Stimulated activated CD8-positive, alpha-beta memory T cell treated with anti-CD3 and anti-CD28 coated beads, Interleukin-7, amount 100 ng/mL, for 48 hours (primary cell): ENCODE measurements around the gene NRSN1.
"Not testable (repeated sequence)": the region's sequence is repeated elsewhere in the genome, so short reads cannot be mapped to it uniquely, and the experiment has no call there.

ENCODE experiments used
- DNase-seq, 2 donors: peaks; one replicate each; pipeline ENCODE4 v3.0.0-alpha.2; 2020; ENCODE audit warnings: low read depth in 1 of 2; ENCODE audit errors: extremely low read depth in 1 of 2

NRSN1 gene

DNA sequence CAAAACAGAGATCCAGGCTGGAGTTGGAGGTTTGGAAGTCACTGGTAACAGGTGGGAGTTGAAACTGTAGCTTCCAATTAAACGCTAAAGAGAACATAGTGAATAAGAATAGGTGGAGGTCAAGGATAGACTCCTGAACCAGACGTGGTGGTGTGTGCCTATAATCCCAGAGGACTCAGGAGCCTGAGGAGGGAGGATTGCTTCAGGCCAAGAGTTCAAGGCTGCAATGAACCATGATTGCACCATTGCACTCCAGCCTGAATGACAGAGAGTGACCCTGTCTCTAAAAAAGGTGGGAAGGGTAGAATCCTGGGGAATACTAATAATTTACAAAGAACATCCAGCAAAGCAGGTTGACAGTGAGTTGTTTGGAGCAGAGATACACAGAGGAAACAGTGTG lies 13.6 kb downstream of the NRSN1 start:
- no peak for DNase-seq

DNA sequence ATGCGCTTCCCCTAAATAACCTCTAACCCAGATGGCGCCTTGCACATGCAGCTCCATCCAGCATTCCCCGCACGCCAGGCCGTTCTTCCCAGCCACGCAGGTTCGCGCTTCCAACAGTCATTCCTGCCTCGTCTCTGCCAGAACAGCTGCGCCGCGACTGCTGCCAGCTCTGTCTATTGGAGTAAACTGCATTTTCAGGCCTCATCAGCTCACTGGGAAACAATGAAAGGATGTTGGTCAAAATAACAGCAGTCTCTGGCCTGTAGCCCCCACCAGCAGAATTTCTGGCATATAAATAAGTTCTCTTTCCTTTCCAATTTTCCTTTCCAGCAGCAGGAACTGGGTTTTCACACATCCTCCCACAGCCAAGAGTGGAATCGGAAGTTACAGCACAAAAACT lies 14.6 kb downstream of the NRSN1 start:
- DNase-seq, result no peak

DNA sequence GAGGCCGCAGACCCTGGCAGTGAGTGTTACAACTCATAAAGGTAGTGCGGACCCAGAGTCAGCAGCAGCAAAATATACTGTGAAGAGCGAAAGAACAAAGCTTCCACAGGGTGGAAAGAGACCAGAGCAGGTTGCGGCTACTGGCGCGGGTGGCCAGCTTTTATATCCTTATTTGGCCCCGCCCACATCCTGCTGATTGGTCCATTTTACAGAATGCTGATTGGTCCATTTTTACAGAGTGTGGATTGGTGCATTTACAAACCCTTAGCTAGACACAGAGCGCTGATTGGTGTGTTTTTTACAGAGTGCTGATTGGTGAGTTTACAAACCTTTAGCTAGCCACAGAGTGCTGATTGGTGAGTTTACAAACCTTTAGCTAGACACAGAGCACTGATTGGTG lies 16.7 kb downstream of the NRSN1 start:
- DNase-seq, result not testable (repeated sequence)

DNA sequence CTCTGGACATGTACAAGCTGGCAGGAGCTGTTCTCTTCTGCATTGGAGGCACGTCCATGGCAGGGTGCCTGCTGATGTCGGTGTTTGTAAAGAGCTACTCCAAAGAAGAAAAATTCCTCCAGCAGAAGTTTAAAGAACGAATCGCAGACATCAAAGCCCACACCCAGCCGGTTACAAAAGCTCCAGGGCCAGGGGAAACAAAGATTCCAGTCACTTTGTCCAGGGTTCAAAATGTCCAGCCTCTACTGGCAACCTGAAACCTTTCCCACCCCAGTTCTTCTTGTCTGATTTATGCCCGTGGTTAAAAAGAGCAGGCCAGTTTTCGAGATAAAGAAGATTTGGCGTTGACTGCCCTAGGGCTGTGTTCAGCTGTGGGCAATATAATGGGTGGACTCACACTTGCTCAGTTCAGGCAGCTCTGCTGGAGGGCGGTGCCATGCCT lies 19.7 kb downstream of the NRSN1 start:
- no peak for DNase-seq

DNA sequence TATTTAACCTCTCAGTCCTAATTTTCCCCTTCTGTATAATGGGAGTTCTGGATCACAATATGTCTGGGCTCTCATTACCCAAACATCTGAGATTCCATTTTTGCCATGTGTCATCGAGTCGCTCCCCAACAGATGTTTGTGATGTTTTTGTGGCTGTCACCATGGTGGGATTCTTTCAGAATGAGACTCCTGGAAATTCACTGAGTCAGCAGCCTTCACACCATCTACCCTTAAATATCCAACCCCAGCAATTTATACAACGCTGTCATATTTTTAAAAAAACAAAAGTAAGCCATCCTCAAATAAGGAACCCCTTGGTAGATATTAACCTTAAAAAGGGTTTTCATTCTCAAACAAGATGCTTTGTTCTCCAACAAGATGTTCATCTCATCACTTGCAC lies 20.9 kb downstream of the NRSN1 start:
- DNase-seq, result no peak

DNA sequence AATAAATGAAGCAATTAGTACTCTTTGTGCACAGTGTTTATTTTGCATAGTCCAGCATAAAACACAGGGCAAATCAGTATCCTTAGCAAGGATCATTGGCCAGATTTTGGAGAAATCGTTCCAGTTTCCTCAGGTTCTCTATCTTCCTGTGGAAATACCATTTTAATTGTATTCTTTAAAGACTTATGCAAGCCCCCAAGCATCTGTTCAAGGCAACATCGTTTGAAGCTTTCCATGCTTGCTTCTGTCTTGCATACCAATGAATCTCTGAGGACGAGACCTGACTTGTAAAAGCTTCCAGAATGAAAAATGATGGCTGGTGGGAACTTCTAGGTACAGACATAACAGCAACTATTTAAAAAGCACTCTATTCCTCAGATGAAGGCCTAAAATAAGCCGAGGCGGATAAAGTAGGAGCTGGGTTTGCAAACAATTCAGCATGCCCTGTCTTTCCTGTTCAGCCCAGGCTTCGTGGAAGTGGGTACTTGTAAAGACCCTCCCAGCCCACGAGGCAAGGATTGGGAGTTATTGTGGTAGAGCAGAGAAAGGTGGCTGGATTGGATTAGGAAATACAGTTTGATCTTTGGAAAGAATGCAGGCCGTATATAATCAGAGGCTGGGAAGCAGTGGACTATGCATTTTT lies 21.6 kb downstream of the NRSN1 start:
- no peak for DNase-seq

DNA sequence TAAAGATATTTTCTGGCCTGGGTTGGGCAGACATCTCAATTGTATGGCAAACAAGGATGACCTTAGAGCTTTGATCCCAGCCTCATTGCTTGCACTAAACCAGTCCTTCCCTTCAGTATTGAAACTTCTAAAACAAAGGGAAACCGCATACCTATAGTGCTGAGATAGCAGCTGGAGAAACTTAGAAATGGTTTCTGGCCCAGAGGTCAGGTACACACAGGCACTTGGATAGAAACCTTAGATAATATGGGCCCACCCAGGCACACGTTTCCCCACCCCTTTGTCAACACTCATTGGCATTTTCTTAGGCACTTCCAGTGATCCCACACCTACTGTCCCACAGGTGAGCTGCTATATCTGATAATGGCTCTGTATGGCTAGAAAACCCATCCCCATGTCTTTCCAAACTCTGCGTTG lies 22.1 kb downstream of the NRSN1 start:
- no peak for DNase-seq

DNA sequence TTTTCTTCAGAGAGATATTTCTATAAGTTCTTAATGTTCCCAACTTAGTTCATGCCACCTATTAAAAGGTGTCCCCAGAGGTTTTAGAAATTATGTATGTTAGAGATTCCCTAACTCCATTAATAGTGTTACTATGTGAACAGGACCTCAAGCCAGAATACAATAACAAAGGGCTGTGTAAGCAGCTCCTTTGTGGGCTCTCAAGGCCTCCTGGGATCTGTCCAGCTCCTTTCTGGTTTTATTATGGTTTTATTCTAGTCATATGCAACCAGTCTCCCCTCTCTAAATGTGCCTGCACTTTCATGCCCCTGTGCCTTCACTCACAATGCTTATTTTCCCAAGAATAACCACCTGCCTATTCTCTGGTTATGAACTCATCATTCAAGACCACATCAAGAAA lies 22.7 kb downstream of the NRSN1 start:
- no peak for DNase-seq

DNA sequence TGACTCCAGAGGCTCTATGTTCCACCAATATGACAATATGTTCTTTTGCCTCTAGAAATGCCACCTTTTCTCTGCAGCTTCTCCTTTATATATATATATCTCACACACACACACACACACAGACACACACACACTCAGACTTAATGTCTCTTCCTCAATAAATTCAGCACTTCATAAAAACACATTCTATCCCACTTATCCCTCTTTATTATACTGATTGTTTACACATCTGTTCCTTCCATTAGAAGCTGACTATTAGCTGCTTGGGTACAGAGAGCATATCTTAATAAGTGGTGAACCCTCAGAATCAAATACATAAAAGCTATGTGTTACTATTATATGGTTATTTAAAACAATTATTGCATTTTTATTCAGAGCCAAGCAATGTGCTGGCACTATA lies 23.3 kb downstream of the NRSN1 start:
- no peak for DNase-seq

DNA sequence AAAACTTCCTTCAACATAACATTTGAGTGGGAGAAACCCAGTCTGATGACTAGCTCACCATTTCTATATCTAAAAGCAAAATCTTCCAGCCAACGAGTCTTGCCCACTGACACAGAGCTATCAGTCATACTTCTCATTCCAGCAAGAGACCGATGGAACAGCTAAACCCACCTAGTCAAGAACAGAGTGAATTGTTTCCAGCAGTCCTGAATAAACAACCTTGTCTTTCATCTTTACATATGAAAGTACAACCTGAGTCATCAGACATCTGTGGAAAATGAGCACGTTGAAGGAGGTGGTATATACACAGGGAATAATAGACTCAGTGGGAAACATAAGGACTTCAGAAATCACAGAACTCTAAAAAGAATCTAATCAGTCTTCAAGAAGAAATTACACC lies 23.8 kb downstream of the NRSN1 start:
- DNase-seq, result no peak

DNA sequence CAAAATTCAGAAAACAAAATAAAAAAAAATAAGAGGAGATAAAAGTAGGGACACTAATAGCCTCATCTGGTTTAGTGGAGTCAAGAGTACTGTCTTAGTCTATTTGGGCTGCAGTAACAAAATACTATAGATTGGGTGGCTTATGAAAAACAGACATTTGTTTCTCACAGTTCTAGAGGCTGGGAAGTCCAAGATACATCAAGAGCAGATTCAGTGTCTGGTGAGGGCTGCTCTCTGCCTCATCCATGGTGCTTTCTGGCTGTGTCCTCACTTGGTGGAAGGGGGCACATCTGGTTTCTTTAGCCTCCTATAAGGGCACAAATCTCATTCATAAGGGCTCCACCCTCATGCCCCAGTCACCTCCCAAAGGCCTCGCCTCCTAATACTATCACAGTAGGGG lies 26.0 kb downstream of the NRSN1 start:
- no peak for DNase-seq

DNA sequence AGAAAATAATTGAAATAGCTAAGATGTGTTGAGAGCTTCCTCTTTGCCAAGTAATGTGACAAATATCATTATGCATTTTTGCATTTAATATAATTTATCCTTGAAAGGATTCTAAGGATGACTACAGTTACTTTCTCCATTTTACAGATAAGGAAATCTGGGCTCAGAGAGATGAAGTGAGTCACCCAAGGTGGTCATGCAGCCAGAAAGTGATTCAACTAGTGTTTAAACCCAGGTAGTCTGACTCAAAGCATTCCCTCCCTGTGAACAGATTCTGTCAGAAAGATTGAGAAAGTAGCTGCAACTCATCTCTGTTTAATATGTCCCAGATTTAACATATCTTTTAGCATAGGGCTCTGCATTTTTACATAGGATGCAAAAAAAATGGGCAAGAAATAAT lies 28.1 kb downstream of the NRSN1 start:
- DNase-seq, result no peak

DNA sequence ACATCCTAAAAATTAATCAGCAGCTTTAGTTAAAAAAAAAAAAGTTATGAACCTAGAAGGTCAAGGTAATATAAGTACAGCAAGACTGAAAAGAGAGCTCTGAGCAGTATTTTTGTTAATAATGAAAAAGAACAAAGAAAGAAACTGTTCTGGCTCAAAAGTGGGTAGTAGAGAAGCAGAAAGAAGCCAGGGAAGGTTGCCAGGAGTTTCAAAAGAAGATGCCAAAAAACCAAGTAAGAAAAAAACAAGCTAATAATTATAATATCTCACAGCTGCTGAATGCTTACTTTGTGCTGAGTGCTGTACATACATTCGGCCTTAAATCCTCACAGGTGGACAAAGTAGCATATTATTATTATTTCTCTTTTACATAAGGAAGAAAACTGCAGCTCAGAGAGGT lies 31.9 kb downstream of the NRSN1 start:
- no peak for DNase-seq

DNA sequence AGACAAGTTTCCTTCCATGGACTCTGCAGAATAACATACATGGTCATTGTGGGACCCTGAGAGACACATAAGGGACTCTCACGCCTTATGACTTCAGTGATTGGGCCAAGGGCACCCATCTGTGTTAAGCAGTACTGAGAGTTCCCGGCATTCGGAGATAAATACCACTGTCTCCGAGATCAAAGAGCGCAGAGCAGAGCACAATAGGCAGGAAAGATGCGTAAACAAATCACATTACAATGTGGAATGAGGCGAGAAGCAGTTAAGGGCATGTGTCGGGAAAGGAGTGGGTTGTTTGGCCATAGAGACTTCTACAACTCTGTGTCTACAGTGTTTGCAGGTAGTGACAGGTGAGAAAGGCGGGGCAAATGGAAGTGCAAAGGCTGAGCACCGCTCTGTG lies 57.6 kb downstream of the NRSN1 start:
- DNase-seq, result no peak

DNA sequence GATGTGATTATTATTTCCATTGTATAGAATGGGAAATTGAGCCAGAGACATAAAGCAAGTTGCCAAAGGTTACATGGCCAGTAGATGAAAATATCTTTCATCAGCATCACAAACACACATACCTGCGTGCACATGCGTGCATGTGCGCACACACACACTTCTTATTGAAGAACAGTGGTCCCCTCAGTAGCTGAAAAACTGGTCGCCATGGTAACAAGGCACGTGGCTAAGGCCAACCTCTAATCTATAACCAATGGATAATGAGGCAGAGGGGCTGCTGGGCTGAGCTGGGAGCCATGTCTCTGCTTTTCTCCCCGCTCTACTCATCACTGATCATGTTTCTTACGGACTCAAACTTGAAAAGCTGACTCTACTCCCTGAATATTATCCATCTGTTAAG lies 60.3 kb downstream of the NRSN1 start:
- DNase-seq, result no peak

DNA sequence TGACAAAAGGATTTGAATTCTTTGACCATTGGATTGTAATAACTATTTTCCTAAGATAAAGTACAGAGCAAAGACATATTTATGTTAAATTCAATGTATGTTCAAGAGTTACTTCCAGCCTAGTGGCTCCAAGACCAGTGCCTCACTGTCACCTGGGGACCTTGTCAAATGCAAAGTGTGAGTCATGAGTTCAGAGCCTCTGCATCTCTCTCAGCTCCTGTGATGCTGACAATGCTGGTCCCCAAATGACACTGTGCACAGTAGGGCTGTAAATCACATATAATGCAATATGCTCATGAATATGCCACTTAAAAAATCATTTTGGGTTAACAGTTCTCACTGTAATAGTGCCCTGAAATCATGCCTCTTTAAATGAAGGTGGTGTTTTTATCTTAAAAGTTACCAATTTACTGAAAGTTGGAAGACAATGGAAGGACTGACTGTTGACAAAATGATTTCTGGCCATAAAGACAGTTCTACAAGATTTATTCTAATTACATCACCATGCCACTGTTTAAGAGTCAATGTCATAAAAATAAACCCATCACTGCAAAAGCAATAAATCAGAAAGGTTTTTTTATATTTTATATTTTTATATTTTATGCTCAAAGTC lies 62.1 kb downstream of the NRSN1 start:
- DNase-seq, result no peak

DNA sequence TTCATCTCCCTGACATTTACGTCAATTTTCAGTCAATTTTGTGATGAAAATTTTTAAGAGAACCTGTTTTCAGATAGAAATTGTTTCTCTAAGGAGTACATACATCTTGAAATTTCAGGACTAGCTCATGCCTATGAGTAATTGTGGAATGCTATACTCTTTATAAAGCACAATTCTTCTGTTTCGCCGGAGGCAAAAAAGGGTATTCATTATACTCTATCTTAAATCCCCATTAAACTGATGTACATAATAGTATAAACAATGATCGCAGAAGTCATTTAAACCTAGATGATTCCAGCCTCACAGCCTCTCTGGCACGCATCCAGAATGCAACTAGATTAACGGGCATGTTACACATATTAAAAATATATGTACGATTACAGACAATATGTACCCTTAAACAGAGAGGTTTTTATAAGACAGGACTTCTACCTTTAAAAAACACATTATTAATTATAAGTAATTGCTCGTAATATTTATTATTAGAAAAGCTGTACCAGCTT lies 62.6 kb downstream of the NRSN1 start:
- no peak for DNase-seq

DNA sequence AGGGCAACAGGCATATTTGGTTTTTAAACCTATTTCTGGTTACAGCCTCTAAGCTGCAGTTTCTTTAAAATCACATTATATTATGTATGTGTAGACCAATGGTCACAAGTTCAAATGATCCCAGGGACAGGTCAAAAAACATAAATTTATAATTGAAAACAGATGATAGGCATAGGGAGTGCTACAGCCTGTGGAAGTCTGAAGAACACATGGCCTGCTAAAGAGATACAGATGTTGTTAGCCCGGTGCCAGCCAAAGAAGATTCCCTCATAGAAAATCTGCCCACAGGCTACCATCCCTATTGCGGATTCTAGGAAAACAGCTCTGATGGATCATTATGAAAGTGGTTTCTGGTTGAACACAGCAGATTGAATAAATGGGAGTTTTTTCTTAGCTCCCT lies 65.3 kb downstream of the NRSN1 start:
- DNase-seq, result no peak

DNA sequence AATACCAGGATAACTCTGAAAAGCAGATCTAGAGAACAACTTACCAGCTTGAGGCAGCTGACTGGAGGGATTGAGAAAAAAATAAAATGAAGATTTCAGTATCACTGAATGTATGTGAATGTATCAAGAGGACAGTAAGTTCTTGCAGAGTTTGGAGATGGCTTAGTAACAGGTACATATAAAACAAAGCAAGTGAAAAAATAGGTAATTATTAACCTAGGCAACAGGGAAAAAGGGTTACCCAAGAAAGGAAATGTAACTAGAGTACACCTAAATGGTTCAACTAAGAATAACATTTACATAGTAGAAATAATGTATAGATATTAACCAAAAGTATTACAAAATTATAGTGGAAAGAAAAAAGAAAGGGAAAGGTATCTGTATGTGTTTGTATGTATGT lies 67.3 kb downstream of the NRSN1 start:
- DNase-seq, result no peak

DNA sequence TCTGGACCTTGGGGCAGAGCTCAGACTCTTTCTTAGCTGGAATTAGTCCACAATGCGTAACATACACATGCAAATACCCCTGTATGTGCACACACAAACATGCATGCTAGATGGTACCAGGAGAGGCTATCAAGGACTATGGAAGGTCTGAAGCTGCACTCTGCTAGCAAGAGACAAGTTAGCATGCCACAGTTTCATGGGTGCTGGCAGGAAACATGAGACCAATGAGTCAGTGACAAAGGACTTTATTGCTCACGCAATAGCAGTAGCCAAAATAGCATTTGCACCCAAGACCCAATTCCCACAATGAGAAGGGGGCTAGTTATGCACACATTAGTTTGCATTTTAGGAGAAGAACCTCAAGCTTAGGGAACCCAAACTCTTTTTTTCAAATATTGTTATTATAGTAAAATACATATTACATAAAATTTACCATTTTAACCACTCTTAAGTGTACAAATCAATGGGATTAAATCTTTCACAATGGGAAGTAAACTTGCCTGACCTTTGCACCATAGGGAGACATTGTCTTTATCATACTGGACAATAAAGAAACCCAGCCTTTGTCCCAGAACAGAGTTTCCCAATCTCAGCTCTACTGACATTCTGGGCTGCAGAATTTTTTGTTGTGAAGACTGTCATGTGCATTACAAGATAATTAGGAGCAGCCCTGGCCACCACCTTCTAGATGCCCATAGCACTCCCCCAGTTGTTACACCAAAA lies 69.1 kb downstream of the NRSN1 start:
- DNase-seq, result no peak

DNA sequence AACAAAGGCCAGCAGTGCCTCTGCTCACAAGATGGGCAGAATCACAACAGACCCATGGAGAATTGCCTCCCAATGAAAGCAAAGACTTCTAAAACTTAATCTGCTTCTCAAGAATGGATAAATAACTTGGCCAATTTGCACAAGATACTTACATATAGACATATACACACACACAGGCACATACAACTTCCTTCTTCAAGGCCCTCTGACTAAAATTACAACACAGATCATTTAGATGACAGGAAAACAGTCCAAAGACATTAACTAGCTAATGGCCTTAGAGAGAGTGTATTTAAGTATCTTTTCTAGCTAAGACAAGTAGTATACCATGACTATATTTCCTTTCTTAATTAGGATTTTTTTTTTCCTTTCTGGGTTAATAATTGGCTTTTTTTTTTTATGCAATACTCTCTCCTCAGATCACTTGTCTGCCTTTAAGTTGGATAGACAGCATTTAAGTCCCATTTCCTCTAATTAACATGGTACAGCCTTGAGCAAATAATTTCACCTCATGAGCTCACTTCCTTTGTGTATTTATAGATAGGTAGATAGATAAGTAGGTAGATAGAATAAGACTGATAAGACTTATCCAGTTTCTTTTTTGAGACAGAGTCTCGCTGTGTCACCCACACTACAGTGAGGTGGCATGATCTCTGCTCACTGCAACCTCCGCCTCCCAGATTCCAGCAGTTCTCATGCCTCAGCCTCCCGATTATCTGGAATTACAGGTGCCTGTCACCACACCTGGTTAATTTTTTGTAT lies 70.0 kb downstream of the NRSN1 start:
- DNase-seq, result no peak
